OCI-LY3 (cell line): ENCODE measurements around the gene MTUS2.

Experiments used
- CTCF ChIP-seq: fragments of 200-600, 300-600 bp; sonication (generic); IDR thresholded peaks from 2 replicates; pipeline ENCODE4 v1.5.1; 2014; ENCODE audit warnings: antibody characterized with exemption, low read length, low read depth
- EZH2phosphoT487 ChIP-seq: fragments of 200-600 bp; shearing (Covaris generic); IDR thresholded peaks from 2 replicates; pipeline ENCODE4 v1.6.1; 2018; ENCODE audit warnings: antibody characterized with exemption, mixed run types, low read depth

- TF ChIP-seq CTCF (no peak), EZH2phosphoT487 (no peak)
Measured at GRCh38 chr13:29271606-29272005, 451.5 kb downstream of the MTUS2 start.
